Trophoblast cell (in vitro differentiated cells and primary cell): Measurements from ENCODE around the gene TCF15.

Source experiments
- DNase-seq, 2 donors: peaks; one replicate each; pipeline ENCODE4 v3.0.0-alpha.2; 2016
- H2AFZ ChIP-seq: 2 replicates; pipeline ENCODE4 v1.6.1; 2013; ENCODE audit warnings: low read length, moderate library complexity, mild to moderate bottlenecking; ENCODE audit not compliant: insufficient read depth, poor library complexity
- H2AK5ac ChIP-seq: 2 replicates; pipeline ENCODE4 v1.6.1; 2013; ENCODE audit warnings: mild to moderate bottlenecking, low read length
- H2BK120ac ChIP-seq: 2 replicates; pipeline ENCODE4 v1.6.1; 2013; ENCODE audit warnings: low read length, mild to moderate bottlenecking, moderate library complexity; ENCODE audit not compliant: insufficient read depth, poor library complexity
- H2BK12ac ChIP-seq: 2 replicates; pipeline ENCODE4 v1.6.1; 2013; ENCODE audit warnings: mild to moderate bottlenecking, low read length, moderate library complexity
- H2BK5ac ChIP-seq: 2 replicates; pipeline ENCODE4 v1.6.1; 2013; ENCODE audit warnings: low read length, low read depth, moderate library complexity, mild to moderate bottlenecking; ENCODE audit not compliant: poor library complexity
- H3K14ac ChIP-seq: 2 replicates; pipeline ENCODE4 v1.6.1; 2013; ENCODE audit warnings: mild to moderate bottlenecking, low read length
- H3K18ac ChIP-seq: 2 replicates; pipeline ENCODE4 v1.6.1; 2013; ENCODE audit warnings: mild to moderate bottlenecking, low read length
- H3K23ac ChIP-seq: 2 replicates; pipeline ENCODE4 v1.6.1; 2013; ENCODE audit warnings: low read length
- H3K27ac ChIP-seq: 2 replicates; pipeline ENCODE4 v1.5.1; 2013; ENCODE audit warnings: low read depth, mild to moderate bottlenecking, inconsistent platforms, low read length, moderate library complexity
- H3K27me3 ChIP-seq: 2 replicates; pipeline ENCODE4 v1.6.1; 2013; ENCODE audit warnings: inconsistent platforms, mild to moderate bottlenecking, low read length, moderate library complexity; ENCODE audit not compliant: insufficient read depth
- H3K36me3 ChIP-seq, 2 experiments: 1 replicate in 1 of 2; 2 replicates in 1 of 2; pipeline ENCODE4 v1.6.1; 2013; ENCODE audit warnings: low read length in 2 of 2, mild to moderate bottlenecking in 2 of 2, moderate library complexity in 1 of 2; ENCODE audit not compliant: insufficient read depth in 2 of 2, control insufficient read depth in 1 of 2
- H3K4ac ChIP-seq: 2 replicates; pipeline ENCODE4 v1.6.1; 2013; ENCODE audit warnings: low read depth, mild to moderate bottlenecking, low read length, moderate library complexity
- H3K4me1 ChIP-seq, 2 experiments: 1 replicate in 1 of 2; 2 replicates in 1 of 2; pipeline ENCODE4 v1.6.1; 2013; ENCODE audit warnings: low read length in 2 of 2, mild to moderate bottlenecking in 2 of 2, moderate library complexity in 1 of 2; ENCODE audit not compliant: insufficient read depth in 2 of 2, control insufficient read depth in 1 of 2
- H3K4me2 ChIP-seq: 2 replicates; pipeline ENCODE4 v1.6.1; 2013; ENCODE audit warnings: inconsistent platforms, mild to moderate bottlenecking, low read length, moderate library complexity
- H3K4me3 ChIP-seq: 2 replicates; pipeline ENCODE4 v1.5.1; 2013; ENCODE audit warnings: mild to moderate bottlenecking, low read depth, low read length, inconsistent platforms
- H3K79me1 ChIP-seq: one replicate; pipeline ENCODE4 v1.6.1; 2013; ENCODE audit warnings: low read length
- H3K79me2 ChIP-seq: 2 replicates; pipeline ENCODE4 v1.6.1; 2013; ENCODE audit warnings: low read length, mild to moderate bottlenecking; ENCODE audit not compliant: control insufficient read depth, insufficient read depth, poor library complexity
- H3K9ac ChIP-seq: 2 replicates; pipeline ENCODE4 v1.6.1; 2013; ENCODE audit warnings: mild to moderate bottlenecking, low read length
- H3K9me3 ChIP-seq: 2 replicates; pipeline ENCODE4 v1.6.1; 2013; ENCODE audit warnings: low read depth, mild to moderate bottlenecking, control low read depth, inconsistent platforms, low read length; ENCODE audit not compliant: insufficient read depth
- H4K12ac ChIP-seq: 2 replicates; pipeline ENCODE4 v1.6.1; 2013; ENCODE audit warnings: low read depth, mild to moderate bottlenecking, low read length, moderate library complexity
- H4K8ac ChIP-seq: 2 replicates; pipeline ENCODE4 v1.6.1; 2013; ENCODE audit warnings: low read depth, mild to moderate bottlenecking, low read length, moderate library complexity
- H4K91ac ChIP-seq: one replicate; pipeline ENCODE4 v1.6.1; 2013; ENCODE audit warnings: low read depth, mild to moderate bottlenecking, low read length, moderate library complexity
- WGBS: extraction: QIAGEN DNeasy Blood & Tissue Kit; methylation state at CpG from one replicate; pipeline ENCODE4 v1.1.7; 2013; ENCODE audit warnings: missing lambda C conversion rate; ENCODE audit not compliant: insufficient read length, insufficient coverage; ENCODE audit errors: extremely low coverage; 5-methylcytosine and 5-hydroxymethylcytosine counted together

The TCF15 gene

GRCh38 chr20:568673-569415 lies 41.3 kb downstream of the TCF15 start:
- no peaks in the 10 kb centered on the region for H3K36me3 ChIP-seq
- no peak overlapping the region for H4K12ac ChIP-seq
- H2BK120ac ChIP-seq, result no peak overlapping the region
- peak in 1 of 2 donors; percentile 4 for DNase-seq
- no peak overlapping the region for H2BK5ac ChIP-seq
- no peak overlapping the region for H3K23ac ChIP-seq
- no peak overlapping the region for H3K4ac ChIP-seq
- no peak overlapping the region for H3K4me3 ChIP-seq
- H3K4me1 ChIP-seq, result peaks cover 12 to 16% of the 10 kb centered on the region in 2 experiments
- no peak overlapping the region for H3K14ac ChIP-seq
- H2AFZ ChIP-seq, result no peak overlapping the region
- H3K79me1 ChIP-seq, result no peaks in the 10 kb centered on the region
- no peak overlapping the region for H3K4me2 ChIP-seq
- H2BK12ac ChIP-seq, result no peak overlapping the region
- H3K27ac ChIP-seq, result no peak overlapping the region
- H4K91ac ChIP-seq, result no peak overlapping the region
- no peak overlapping the region for H3K18ac ChIP-seq
- no CpG with 5 or more reads among the region's 14 CpGs for WGBS
- no peak overlapping the region for H2AK5ac ChIP-seq
- peaks cover 2% of the 10 kb centered on the region for H3K9me3 ChIP-seq
- no peak overlapping the region for H4K8ac ChIP-seq
- no peak overlapping the region for H3K9ac ChIP-seq
- H3K79me2 ChIP-seq, result no peaks in the 10 kb centered on the region
- H3K27me3 ChIP-seq, result no peaks in the 10 kb centered on the region

- Histone ChIP-seq H3K4me2 (no peak overlapping the region), H2BK5ac (no peak overlapping the region), H2AFZ (no peak overlapping the region), H3K27ac (no peak overlapping the region), H3K14ac (no peak overlapping the region), H3K4me1 (peaks cover 7 to 15% of the 10 kb centered on the region in 2 experiments), H4K8ac (no peak overlapping the region), H2AK5ac (no peak overlapping the region), H3K9ac (no peak overlapping the region), H3K9me3 (peaks cover 2% of the 10 kb centered on the region), H2BK12ac (no peak overlapping the region), H3K79me2 (no peaks in the 10 kb centered on the region), H3K23ac (no peak overlapping the region), H3K4ac (no peak overlapping the region), H4K91ac (no peak overlapping the region), H3K18ac (no peak overlapping the region), H3K27me3 (no peaks in the 10 kb centered on the region), H3K36me3 (no peaks in the 10 kb centered on the region), H2BK120ac (no peak overlapping the region), H4K12ac (no peak overlapping the region), H3K4me3 (no peak overlapping the region), H3K79me1 (no peaks in the 10 kb centered on the region)
- no CpG with 5 or more reads among the region's 20 CpGs for WGBS
- DNase-seq, result no peak
Observed at GRCh38 chr20:568097-568652, 41.9 kb downstream of the TCF15 start.

- Histone ChIP-seq H3K27ac (no peak overlapping the region), H3K79me2 (no peaks in the 10 kb centered on the region), H4K91ac (no peak overlapping the region), H3K4me3 (no peak overlapping the region), H2AK5ac (no peak overlapping the region), H3K4me2 (no peak overlapping the region), H3K4me1 (peaks cover 7 to 12% of the 10 kb centered on the region in 2 experiments), H3K79me1 (no peaks in the 10 kb centered on the region), H3K9me3 (peaks cover 2% of the 10 kb centered on the region), H2BK120ac (no peak overlapping the region), H3K36me3 (no peaks in the 10 kb centered on the region), H3K23ac (no peak overlapping the region), H4K8ac (no peak overlapping the region), H3K9ac (no peak overlapping the region), H3K27me3 (no peaks in the 10 kb centered on the region), H3K18ac (no peak overlapping the region), H4K12ac (no peak overlapping the region), H2BK12ac (no peak overlapping the region), H2AFZ (no peak overlapping the region), H3K4ac (no peak overlapping the region), H2BK5ac (no peak overlapping the region), H3K14ac (no peak overlapping the region)
- no peak for DNase-seq
- no CpG with 5 or more reads among the region's 3 CpGs for WGBS
Observed at GRCh38 chr20:564192-564591, 45.9 kb downstream of the TCF15 start.

GRCh38 chr20:563187-563586 lies 46.9 kb downstream of the TCF15 start:
- Histone ChIP-seq H3K27me3 (no peaks in the 10 kb centered on the region), H2BK12ac (no peak overlapping the region), H3K14ac (no peak overlapping the region), H3K79me2 (no peaks in the 10 kb centered on the region), H4K12ac (no peak overlapping the region), H3K27ac (no peak overlapping the region), H4K91ac (no peak overlapping the region), H4K8ac (no peak overlapping the region), H2BK5ac (no peak overlapping the region), H3K4me1 (peaks cover 2 to 4% of the 10 kb centered on the region in 2 experiments), H3K36me3 (no peaks in the 10 kb centered on the region), H3K18ac (no peak overlapping the region), H2BK120ac (no peak overlapping the region), H3K9ac (no peak overlapping the region), H2AK5ac (no peak overlapping the region), H3K79me1 (no peaks in the 10 kb centered on the region), H2AFZ (no peak overlapping the region), H3K23ac (no peak overlapping the region), H3K4ac (no peak overlapping the region), H3K9me3 (peaks cover 2% of the 10 kb centered on the region), H3K4me3 (no peak overlapping the region), H3K4me2 (no peak overlapping the region)
- no CpG with 5 or more reads among the region's 5 CpGs for WGBS
- peak in 1 of 2 donors; percentile 7 for DNase-seq
